HG02759 (cell line): ENCODE results near the gene TCEAL6.
A peak's percentile ranks its signal among the peaks of the same experiment; 100 is the strongest.
"Not testable (repeated sequence)": the region's sequence is repeated elsewhere in the genome, so short reads cannot be mapped to it uniquely, and the experiment has no call there.

Source experiments
- ATAC-seq: cut with Tn5 transposase; IDR thresholded peaks from one replicate; pipeline ENCODE4 v1.9.1; 2021; ENCODE audit warnings: mild to moderate bottlenecking, moderate library complexity; ENCODE audit not compliant: unreplicated experiment

Gene TCEAL6

GRCh38 chrX:102142274-102142673 lies at the start of gene TCEAL6:
TSS of gene TCEAL6 (minus strand) at chrX:102142481.
- not testable (repeated sequence) for ATAC-seq

- ATAC-seq, result no peak
Measured at GRCh38 chrX:102185967-102186720, 43.9 kb upstream of the TCEAL6 start.

GRCh38 chrX:102155806-102156179 lies 13.5 kb upstream of the TCEAL6 start, which contains the start of gene BEX5:
TSS of gene BEX5 (minus strand) at chrX:102155977. CDS start at chrX:102154265, 1,712 bp downstream.
- peak; percentile 87 for ATAC-seq

GRCh38 chrX:102154900-102155805 lies 12.9 kb upstream of the TCEAL6 start:
- ATAC-seq, result peak; percentile 50

GRCh38 chrX:102154218-102154860 lies 12.1 kb upstream of the TCEAL6 start:
- ATAC-seq, result no peak

- ATAC-seq, result not testable (repeated sequence)
Measured at GRCh38 chrX:102141631-102142030, 650 bp downstream of the TCEAL6 start.

GRCh38 chrX:102140876-102141275 lies 1.4 kb downstream of the TCEAL6 start:
- not testable (repeated sequence) for ATAC-seq

GRCh38 chrX:102138064-102138463 lies 4.2 kb downstream of the TCEAL6 start:
- no peak for ATAC-seq

- ATAC-seq, result no peak
Measured at GRCh38 chrX:102129473-102129872, 12.8 kb downstream of the TCEAL6 start.

- no peak for ATAC-seq
Measured at GRCh38 chrX:102126863-102127262, 15.4 kb downstream of the TCEAL6 start.

GRCh38 chrX:102126080-102126818 lies 16.0 kb downstream of the TCEAL6 start:
- not testable (repeated sequence) for ATAC-seq

GRCh38 chrX:102125436-102125835 lies 16.8 kb downstream of the TCEAL6 start, which contains the start of gene TCEAL2:
TSS of gene TCEAL2 (plus strand) at chrX:102125679. CDS start at chrX:102126831, 1,152 bp downstream.
- ATAC-seq, result not testable (repeated sequence)

- not testable (repeated sequence) for ATAC-seq
Measured at GRCh38 chrX:102125014-102125413, 17.3 kb downstream of the TCEAL6 start.

- no peak for ATAC-seq
Measured at GRCh38 chrX:102115748-102116147, 26.5 kb downstream of the TCEAL6 start.

- ATAC-seq, result no peak
Measured at GRCh38 chrX:102113367-102113766, 28.9 kb downstream of the TCEAL6 start.
